GM18907 (cell line): ENCODE measurements around the gene PPP1R10.

Experiments
- ATAC-seq: cut with Tn5 transposase; IDR thresholded peaks from one replicate; pipeline ENCODE4 v1.9.1; 2021; ENCODE audit warnings: mild to moderate bottlenecking, moderate library complexity; ENCODE audit not compliant: unreplicated experiment

PPP1R10 gene

GRCh38 chr6:30599625-30600324 lies 17.3 kb downstream of the PPP1R10 start:
- no peak for ATAC-seq

GRCh38 chr6:30598912-30599624 lies 18.0 kb downstream of the PPP1R10 start:
- no peak for ATAC-seq

GRCh38 chr6:30597315-30598144 lies 19.5 kb downstream of the PPP1R10 start:
- ATAC-seq = peak; percentile 52

- ATAC-seq = no peak
Observed at GRCh38 chr6:30592287-30592686, 24.8 kb downstream of the PPP1R10 start.

GRCh38 chr6:30591008-30591407 lies 26.0 kb downstream of the PPP1R10 start:
- ATAC-seq = no peak

GRCh38 chr6:30590509-30590908 lies 26.5 kb downstream of the PPP1R10 start:
- no peak for ATAC-seq

GRCh38 chr6:30589754-30590358 lies 27.2 kb downstream of the PPP1R10 start:
- ATAC-seq = no peak

GRCh38 chr6:30583921-30584320 lies 33.1 kb downstream of the PPP1R10 start:
- no peak for ATAC-seq

- no peak for ATAC-seq
Observed at GRCh38 chr6:30578051-30578450, 39.0 kb downstream of the PPP1R10 start.

- ATAC-seq = no peak
Observed at GRCh38 chr6:30573113-30573512, 43.9 kb downstream of the PPP1R10 start.

GRCh38 chr6:30572148-30572547 lies 44.9 kb downstream of the PPP1R10 start:
- ATAC-seq = no peak

GRCh38 chr6:30571762-30572082 lies 45.3 kb downstream of the PPP1R10 start:
- peak; percentile 1 for ATAC-seq

GRCh38 chr6:30571075-30571761 lies 45.8 kb downstream of the PPP1R10 start, which contains the start of gene ABCF1:
ABCF1 (plus strand) TSS chr6:30571442; CDS start chr6:30571488, 46 bp downstream.
- ATAC-seq = peak; percentile 91

GRCh38 chr6:30570740-30571074 lies 46.3 kb downstream of the PPP1R10 start:
- peak; percentile 21 for ATAC-seq

- ATAC-seq = no peak
Observed at GRCh38 chr6:30570263-30570662, 46.8 kb downstream of the PPP1R10 start.

- no peak for ATAC-seq
Observed at GRCh38 chr6:30568245-30568644, 48.8 kb downstream of the PPP1R10 start.

- ATAC-seq = no peak
Observed at GRCh38 chr6:30565772-30566171, 51.3 kb downstream of the PPP1R10 start.

- no peak for ATAC-seq
Observed at GRCh38 chr6:30564114-30564513, 52.9 kb downstream of the PPP1R10 start.

GRCh38 chr6:30562470-30563425 lies 54.3 kb downstream of the PPP1R10 start:
- no peak for ATAC-seq

GRCh38 chr6:30560930-30561329 lies 56.1 kb downstream of the PPP1R10 start:
- no peak for ATAC-seq
